ENCODE results near the gene DCST1.

Gene DCST1

DNA sequence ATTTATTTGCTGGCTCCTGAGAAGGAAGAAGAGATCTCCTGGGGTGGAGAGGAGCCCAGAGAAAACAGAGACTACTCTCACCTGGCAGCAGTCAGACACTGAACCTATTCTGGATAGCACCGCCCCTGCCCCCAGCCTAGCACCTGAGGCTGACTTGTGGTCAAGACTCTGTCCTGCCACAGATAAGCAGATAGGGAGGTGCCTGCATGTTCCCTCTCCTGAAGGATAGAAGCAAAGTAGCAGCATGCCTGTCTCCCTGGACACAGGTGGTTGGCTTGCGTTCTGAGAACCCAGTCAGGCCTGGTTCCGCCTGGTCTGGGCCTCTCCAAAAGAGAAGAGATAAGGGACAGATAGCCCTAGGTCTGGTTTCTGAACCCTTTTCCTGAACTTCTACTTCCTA, 43.7 kb downstream of the DCST1 start:
- Mint-ChIP-seq H3K9me3 (no peaks in the 10 kb centered on the region), H3K4me1 (peaks cover 80% of the 10 kb centered on the region), H3K27me3 (peaks cover 64% of the 10 kb centered on the region), H3K36me3 (peaks cover 6% of the 10 kb centered on the region), H3K4me3 (no peak overlapping the region), H3K27ac (no peak overlapping the region)
- DNase-seq: no peak
- CTCF ChIA-PET: interaction anchor here (0.8 kb wide), 1 partner anchor 14 kb away, joined by 3 read pairs; no protein-coding TSS in a partner anchor

DNA sequence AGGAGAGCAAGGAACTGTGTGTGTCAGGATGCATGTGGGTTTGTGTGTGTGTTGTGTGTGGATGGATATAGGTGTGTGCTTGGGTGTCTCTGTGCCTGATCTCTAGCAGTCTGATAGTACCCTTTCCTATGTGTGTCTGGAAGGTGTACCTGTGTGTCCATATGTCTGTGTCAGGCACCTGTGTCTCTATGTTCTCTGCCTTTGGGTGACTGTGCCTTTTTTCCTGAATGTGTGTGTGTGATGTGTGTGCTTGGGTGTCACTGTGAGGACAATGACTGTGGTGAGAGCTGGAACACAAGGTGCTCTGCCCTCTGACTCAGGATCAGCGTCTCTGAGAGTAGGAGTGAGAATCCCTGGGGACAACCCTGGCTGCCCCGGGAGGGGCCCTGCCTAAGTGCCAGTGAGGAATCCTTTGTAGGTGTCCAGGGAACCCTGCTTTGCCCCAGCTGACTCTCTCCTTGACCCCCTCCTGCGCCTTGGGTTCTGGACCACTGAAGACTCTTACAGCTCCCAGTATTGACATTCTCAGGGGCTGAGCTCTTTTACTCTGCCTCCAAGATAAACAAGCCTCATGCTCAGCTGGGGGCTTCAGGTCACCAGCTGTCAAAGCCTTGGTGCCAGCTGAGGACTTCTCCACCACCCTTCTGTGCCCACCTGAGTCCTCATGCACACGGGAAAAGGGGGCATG, 44.3 kb downstream of the DCST1 start:
- H3K4me3 Mint-ChIP-seq: no peak overlapping the region
- DNase-seq: no peak
- CTCF ChIA-PET: interaction anchor here (0.7 to 1.5 kb wide), 3 partner anchors 13 to 90 kb away, joined by 3 to 4 read pairs (median 4); no protein-coding TSS in a partner anchor
- no peaks in the 10 kb centered on the region for H3K9me3 Mint-ChIP-seq
- peaks cover 80% of the 10 kb centered on the region for H3K4me1 Mint-ChIP-seq
- H3K36me3 Mint-ChIP-seq: peaks cover 6% of the 10 kb centered on the region
- peaks cover 69% of the 10 kb centered on the region for H3K27me3 Mint-ChIP-seq
- H3K27ac Mint-ChIP-seq: no peak overlapping the region

GRCh38 chr1:155078469-155079209, 45.0 kb downstream of the DCST1 start, which contains the start of gene EFNA3:
TSS of gene EFNA3 (plus strand) at chr1:155078837. CDS start at chr1:155078942, 105 bp downstream.
- Mint-ChIP-seq H3K4me1 (peaks cover 76% of the 10 kb centered on the region), H3K27me3 (peaks cover 76% of the 10 kb centered on the region), H3K36me3 (peaks cover 6% of the 10 kb centered on the region), H3K4me3 (peak within 1 kb of the TSS; percentile 73), H3K27ac (peak within 1 kb of the TSS; percentile 68), H3K9me3 (no peaks in the 10 kb centered on the region)
- DNase-seq: peak; percentile 73
- CTCF ChIA-PET: interaction anchor here (0.8 to 1.5 kb wide), 5 partner anchors 8 to 89 kb away, joined by 3 to 4 read pairs (median 3); no protein-coding TSS in a partner anchor

- CTCF ChIA-PET: interaction anchor here (0.8 to 1.5 kb wide), 5 partner anchors 8 to 35 kb away, joined by 3 to 4 read pairs (median 3); no protein-coding TSS in a partner anchor
- peaks cover 77% of the 10 kb centered on the region for H3K4me1 Mint-ChIP-seq
Observed at GRCh38 chr1:155079210-155079486, 45.5 kb downstream of the DCST1 start.

GRCh38 chr1:155079487-155080311, 46.1 kb downstream of the DCST1 start:
- DNase-seq: peak; percentile 35
- H3K27me3 Mint-ChIP-seq: peaks cover 83% of the 10 kb centered on the region
- CTCF ChIA-PET: interaction anchor here (0.8 to 1.7 kb wide), 6 partner anchors 9 to 36 kb away, joined by 3 to 9 read pairs (median 3); partner anchors contain the start of gene EFNA4
- H3K4me3 Mint-ChIP-seq: peak overlapping the region; percentile 73
- no peaks in the 10 kb centered on the region for H3K9me3 Mint-ChIP-seq
- H3K4me1 Mint-ChIP-seq: peaks cover 77% of the 10 kb centered on the region
- H3K27ac Mint-ChIP-seq: peak overlapping the region; percentile 68
- peaks cover 6% of the 10 kb centered on the region for H3K36me3 Mint-ChIP-seq

More at GRCh38 chr1:155079210-155079486, 45.5 kb downstream of the DCST1 start:
- Mint-ChIP-seq H3K27me3 (peaks cover 78% of the 10 kb centered on the region), H3K36me3 (peaks cover 6% of the 10 kb centered on the region), H3K4me3 (peak overlapping the region; percentile 73), H3K27ac (peak overlapping the region; percentile 68), H3K9me3 (no peaks in the 10 kb centered on the region)
- DNase-seq: no peak

GRCh38 chr1:155080312-155081228, 46.9 kb downstream of the DCST1 start:
- Mint-ChIP-seq H3K9me3 (no peaks in the 10 kb centered on the region), H3K4me1 (peaks cover 75% of the 10 kb centered on the region), H3K4me3 (no peak overlapping the region), H3K36me3 (peaks cover 6% of the 10 kb centered on the region), H3K27me3 (peaks cover 85% of the 10 kb centered on the region), H3K27ac (no peak overlapping the region)
- DNase-seq: peak; percentile 65
- CTCF ChIA-PET: interaction anchor here (0.8 to 1.7 kb wide), 6 partner anchors 10 to 40 kb away, joined by 3 to 9 read pairs (median 3); partner anchors contain the start of gene EFNA4

DNA sequence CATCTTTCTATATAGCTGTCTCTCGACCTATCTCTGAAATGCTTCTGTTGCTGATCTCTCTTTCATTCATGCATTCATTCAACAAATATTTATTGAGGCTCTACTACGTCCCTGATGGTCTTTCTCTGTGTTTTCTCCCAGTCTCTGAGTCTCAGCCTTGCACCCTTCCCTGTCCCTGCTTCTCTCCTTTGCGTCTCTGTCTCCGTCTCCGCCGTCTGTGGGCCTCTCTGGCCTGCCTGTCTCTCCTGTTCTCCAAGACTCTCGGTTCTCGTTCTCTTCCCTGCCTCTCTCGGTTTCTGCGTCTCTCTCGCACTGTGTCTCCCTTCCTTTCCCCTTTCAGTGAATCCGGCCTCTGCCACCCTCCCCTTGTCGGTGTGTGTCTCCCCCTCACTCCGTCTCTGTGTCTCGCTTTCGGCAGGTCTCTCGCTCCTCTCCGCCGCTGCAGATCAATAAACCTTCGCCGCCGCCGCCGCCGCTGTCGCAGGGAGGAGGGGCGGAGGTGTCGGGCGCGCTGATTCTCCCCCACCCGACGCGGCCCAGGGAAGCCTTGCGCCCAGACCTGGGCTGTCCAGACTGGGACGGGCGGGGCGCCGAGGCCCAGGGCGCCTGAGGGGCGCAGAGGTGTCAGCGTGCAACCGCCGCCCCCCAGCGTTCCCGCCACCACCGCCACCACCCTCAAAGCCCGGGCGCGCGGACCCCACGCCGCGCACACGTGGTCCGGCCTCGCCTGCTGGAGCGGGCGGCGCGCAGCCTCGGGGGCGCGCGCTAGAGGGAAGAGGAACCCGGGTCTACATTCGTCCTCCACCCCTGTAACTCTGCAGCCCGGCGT, 48.1 kb downstream of the DCST1 start:
- peak overlapping the region; percentile 47 for H3K4me3 Mint-ChIP-seq
- H3K27me3 Mint-ChIP-seq: peaks cover 82% of the 10 kb centered on the region
- no peaks in the 10 kb centered on the region for H3K9me3 Mint-ChIP-seq
- peaks cover 71% of the 10 kb centered on the region for H3K4me1 Mint-ChIP-seq
- H3K27ac Mint-ChIP-seq: no peak overlapping the region
- H3K36me3 Mint-ChIP-seq: peaks cover 6% of the 10 kb centered on the region
- CTCF ChIA-PET: interaction anchor here (0.8 to 4.0 kb wide), 5 partner anchors 12 to 41 kb away, joined by 3 to 140 read pairs (median 3); partner anchors contain the start of gene EFNA4
- DNase-seq: peak; percentile 53

DNA sequence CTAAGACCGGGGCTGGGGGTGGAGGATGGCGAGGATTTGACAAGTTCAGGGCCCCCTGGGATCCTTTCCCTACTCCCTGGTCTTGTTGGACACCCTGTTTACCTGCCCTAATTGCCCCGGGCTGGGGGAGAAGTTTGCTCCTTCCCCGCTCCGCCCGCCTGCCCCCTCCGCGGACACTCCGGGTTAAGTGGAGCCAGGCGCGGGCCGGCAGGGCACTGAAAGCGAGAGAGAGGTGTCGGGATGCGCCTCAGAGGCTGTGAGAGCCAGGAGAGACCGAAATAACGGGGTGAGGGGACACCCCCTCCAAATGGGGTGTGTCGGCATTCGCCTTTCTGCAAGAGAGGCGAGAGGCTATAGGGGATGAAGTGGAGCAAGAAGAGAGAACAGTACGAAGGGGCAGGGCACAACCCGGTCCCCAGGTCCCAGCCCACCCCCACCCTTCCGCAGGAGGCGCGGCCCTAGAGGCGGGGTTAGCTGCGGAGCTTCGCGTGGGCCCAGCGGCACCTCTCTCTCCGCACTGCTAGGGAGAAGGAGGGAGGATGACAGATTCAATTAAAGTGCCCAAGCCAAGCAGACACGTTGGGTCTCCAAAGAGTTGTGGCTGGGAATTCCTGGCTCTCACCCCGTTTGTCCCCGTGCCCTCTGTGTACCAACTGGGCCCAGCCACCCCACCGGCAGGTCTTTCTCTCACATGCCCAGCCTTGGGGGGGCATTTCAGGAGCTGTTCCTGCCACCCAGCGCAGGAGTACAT, 48.9 kb downstream of the DCST1 start:
- CTCF ChIA-PET: interaction anchor here (0.7 to 4.0 kb wide), 2 partner anchors 17 to 29 kb away, joined by 3 to 140 read pairs; partner anchors contain the start of gene EFNA4
- H3K36me3 Mint-ChIP-seq: peaks cover 11% of the 10 kb centered on the region
- no peaks in the 10 kb centered on the region for H3K9me3 Mint-ChIP-seq
- H3K4me3 Mint-ChIP-seq: peak overlapping the region; percentile 55
- peaks cover 63% of the 10 kb centered on the region for H3K4me1 Mint-ChIP-seq
- DNase-seq: peak; percentile 59
- H3K27ac Mint-ChIP-seq: no peak overlapping the region
- peaks cover 74% of the 10 kb centered on the region for H3K27me3 Mint-ChIP-seq

- CTCF ChIA-PET: interaction anchor here (0.7 to 4.0 kb wide), 4 partner anchors 8 to 66 kb away, joined by 3 to 140 read pairs (median 9); partner anchors contain the start of gene EFNA4
- Mint-ChIP-seq H3K36me3 (peaks cover 11% of the 10 kb centered on the region), H3K4me1 (peaks cover 58% of the 10 kb centered on the region), H3K4me3 (no peak overlapping the region), H3K27me3 (peaks cover 68% of the 10 kb centered on the region), H3K9me3 (no peaks in the 10 kb centered on the region), H3K27ac (no peak overlapping the region)
- no peak for DNase-seq
Observed at GRCh38 chr1:155083052-155083541, 49.5 kb downstream of the DCST1 start.

GRCh38 chr1:155083865-155084721, 50.5 kb downstream of the DCST1 start:
- Mint-ChIP-seq H3K27me3 (peaks cover 66% of the 10 kb centered on the region), H3K4me1 (peaks cover 54% of the 10 kb centered on the region), H3K27ac (peak overlapping the region; percentile 60), H3K36me3 (peaks cover 11% of the 10 kb centered on the region), H3K4me3 (peak overlapping the region; percentile 82), H3K9me3 (no peaks in the 10 kb centered on the region)
- CTCF ChIA-PET: interaction anchor here (1.0 to 4.0 kb wide), 22 partner anchors 9 to 340 kb away, joined by 3 to 140 read pairs (median 5); partner anchors contain the start of genes ADAM15, EFNA4, FLAD1 and KRTCAP2
- peak; percentile 58 for DNase-seq

Measured in activated naive CD4-positive, alpha-beta T cell treated with anti-CD3 and anti-CD28 coated beads, Interleukin-2, amount 10 ng/mL, durations not matched to agents 7 days and 5 days (primary cell).